HUES6 (cell line): ENCODE results near the gene TRIP13.

ENCODE experiments used
- H3K27ac ChIP-seq: 2 replicates; pipeline ENCODE4 v1.7.0; 2013; ENCODE audit warnings: low read depth, mild to moderate bottlenecking, low read length, inconsistent platforms
- H3K27me3 ChIP-seq: 2 replicates; pipeline ENCODE4 v1.6.1; 2013; ENCODE audit warnings: low read length; ENCODE audit not compliant: control insufficient read depth, insufficient read depth
- H3K36me3 ChIP-seq: 2 replicates; pipeline ENCODE4 v1.6.1; 2013; ENCODE audit warnings: low read length; ENCODE audit not compliant: control insufficient read depth, insufficient read depth
- H3K4me1 ChIP-seq: 2 replicates; pipeline ENCODE4 v1.6.1; 2013; ENCODE audit warnings: low read length; ENCODE audit not compliant: control insufficient read depth, insufficient read depth
- H3K4me3 ChIP-seq: 2 replicates; pipeline ENCODE4 v1.5.1; 2013; ENCODE audit warnings: low read depth, low read length
- H3K9ac ChIP-seq: one replicate; pipeline ENCODE4 v1.6.1; 2013; ENCODE audit warnings: mild to moderate bottlenecking, low read length
- H3K9me3 ChIP-seq: 2 replicates; pipeline ENCODE4 v1.6.1; 2013; ENCODE audit warnings: low read depth, low read length; ENCODE audit not compliant: control insufficient read depth, insufficient read depth

The TRIP13 gene

GRCh38 chr5:886036-886435 is 6.6 kb upstream of the TRIP13 start:
- Histone ChIP-seq H3K4me3 (no peak overlapping the region), H3K4me1 (no peaks in the 10 kb centered on the region; the same call in 1 of the 2 replicates), H3K9ac (no peak overlapping the region), H3K27me3 (no peaks in the 10 kb centered on the region), H3K36me3 (peaks cover 100% of the 10 kb centered on the region), H3K27ac (no peak overlapping the region), H3K9me3 (no peaks in the 10 kb centered on the region)

- Histone ChIP-seq H3K9me3 (no peaks in the 10 kb centered on the region), H3K4me3 (no peak overlapping the region), H3K4me1 (peaks cover 2% of the 10 kb centered on the region; the same call in 1 of the 2 replicates), H3K27me3 (no peaks in the 10 kb centered on the region), H3K36me3 (peaks cover 94% of the 10 kb centered on the region), H3K9ac (no peak overlapping the region), H3K27ac (no peak overlapping the region)
These were observed 5.9 kb upstream of the TRIP13 start for GRCh38 chr5:886716-887325.

- H3K9ac ChIP-seq: no peak overlapping the region
- H3K36me3 ChIP-seq: peaks cover 82% of the 10 kb centered on the region
- H3K27me3 ChIP-seq: no peaks in the 10 kb centered on the region
- H3K9me3 ChIP-seq: no peaks in the 10 kb centered on the region
- H3K27ac ChIP-seq: no peak overlapping the region
- H3K4me1 ChIP-seq: peaks cover 2% of the 10 kb centered on the region; the same call in 1 of the 2 replicates
- H3K4me3 ChIP-seq: no peak overlapping the region
These were observed 4.6 kb upstream of the TRIP13 start for GRCh38 chr5:887947-888637.

- no peak overlapping the region for H3K27ac ChIP-seq
These were observed 4.0 kb upstream of the TRIP13 start for GRCh38 chr5:888638-889035.

GRCh38 chr5:889075-889710 is 3.5 kb upstream of the TRIP13 start:
- Histone ChIP-seq H3K36me3 (peaks cover 76% of the 10 kb centered on the region), H3K4me3 (no peak overlapping the region), H3K9ac (no peak overlapping the region), H3K27ac (no peak overlapping the region), H3K4me1 (peaks cover 2% of the 10 kb centered on the region; the same call in 1 of the 2 replicates), H3K27me3 (no peaks in the 10 kb centered on the region), H3K9me3 (no peaks in the 10 kb centered on the region)

More at GRCh38 chr5:888638-889035, 4.0 kb upstream of the TRIP13 start:
- Histone ChIP-seq H3K4me1 (peaks cover 2% of the 10 kb centered on the region; the same call in 1 of the 2 replicates), H3K4me3 (no peak overlapping the region), H3K9me3 (no peaks in the 10 kb centered on the region), H3K27me3 (no peaks in the 10 kb centered on the region), H3K9ac (no peak overlapping the region), H3K36me3 (peaks cover 76% of the 10 kb centered on the region)

- H3K27me3 ChIP-seq: no peaks in the 10 kb centered on the region
- peak overlapping the region; percentile 62; the same call in 1 of the 2 replicates for H3K27ac ChIP-seq
- peaks cover 75% of the 10 kb centered on the region for H3K36me3 ChIP-seq
- peaks cover 2% of the 10 kb centered on the region; the same call in 1 of the 2 replicates for H3K4me1 ChIP-seq
- peak overlapping the region; percentile 81 for H3K4me3 ChIP-seq
- H3K9ac ChIP-seq: peak overlapping the region; percentile 90
- H3K9me3 ChIP-seq: no peaks in the 10 kb centered on the region
These were observed 1.4 kb upstream of the TRIP13 start for GRCh38 chr5:891117-891836.

- Histone ChIP-seq H3K36me3 (peaks cover 75% of the 10 kb centered on the region), H3K4me1 (peaks cover 2% of the 10 kb centered on the region; the same call in 1 of the 2 replicates), H3K4me3 (peak overlapping the region; percentile 81), H3K9ac (peak overlapping the region; percentile 90), H3K27me3 (no peaks in the 10 kb centered on the region), H3K9me3 (no peaks in the 10 kb centered on the region), H3K27ac (peak overlapping the region; percentile 62)
These were observed 769 bp upstream of the TRIP13 start for GRCh38 chr5:891837-892393.

- peaks cover 2% of the 10 kb centered on the region; the same call in 1 of the 2 replicates for H3K4me1 ChIP-seq
- H3K27me3 ChIP-seq: no peaks in the 10 kb centered on the region
- H3K36me3 ChIP-seq: peaks cover 64% of the 10 kb centered on the region
- H3K4me3 ChIP-seq: peak overlapping the region; percentile 81
- H3K9ac ChIP-seq: peak overlapping the region; percentile 90
- peak overlapping the region; percentile 62; the same call in 1 of the 2 replicates for H3K27ac ChIP-seq
- H3K9me3 ChIP-seq: no peaks in the 10 kb centered on the region
These were observed 438 bp downstream of the TRIP13 start for GRCh38 chr5:893137-893506.

- no peaks in the 10 kb centered on the region for H3K9me3 ChIP-seq
- H3K9ac ChIP-seq: peak overlapping the region; percentile 90
- peak overlapping the region; percentile 81 for H3K4me3 ChIP-seq
- peaks cover 59% of the 10 kb centered on the region for H3K36me3 ChIP-seq
- H3K27ac ChIP-seq: no peak overlapping the region
- H3K27me3 ChIP-seq: no peaks in the 10 kb centered on the region
- H3K4me1 ChIP-seq: peaks cover 2% of the 10 kb centered on the region; the same call in 1 of the 2 replicates
These were observed 1.0 kb downstream of the TRIP13 start for GRCh38 chr5:893711-894110.

GRCh38 chr5:900781-901180 is 8.1 kb downstream of the TRIP13 start:
- no peaks in the 10 kb centered on the region for H3K27me3 ChIP-seq
- H3K4me3 ChIP-seq: no peak overlapping the region
- no peaks in the 10 kb centered on the region for H3K9me3 ChIP-seq
- H3K9ac ChIP-seq: no peak overlapping the region
- H3K36me3 ChIP-seq: peaks cover 66% of the 10 kb centered on the region
- H3K4me1 ChIP-seq: no peaks in the 10 kb centered on the region
- H3K27ac ChIP-seq: no peak overlapping the region
